GM12874 (cell line): ENCODE results near the gene RHNO1.

Experiments
- CTCF ChIP-seq: IDR thresholded peaks from 2 replicates; pipeline ENCODE4 v1.5.1; 2011; ENCODE audit warnings: low read depth, mild to moderate bottlenecking, control low read depth, low read length, moderate library complexity; ENCODE audit not compliant: insufficient read depth

Gene RHNO1

DNA sequence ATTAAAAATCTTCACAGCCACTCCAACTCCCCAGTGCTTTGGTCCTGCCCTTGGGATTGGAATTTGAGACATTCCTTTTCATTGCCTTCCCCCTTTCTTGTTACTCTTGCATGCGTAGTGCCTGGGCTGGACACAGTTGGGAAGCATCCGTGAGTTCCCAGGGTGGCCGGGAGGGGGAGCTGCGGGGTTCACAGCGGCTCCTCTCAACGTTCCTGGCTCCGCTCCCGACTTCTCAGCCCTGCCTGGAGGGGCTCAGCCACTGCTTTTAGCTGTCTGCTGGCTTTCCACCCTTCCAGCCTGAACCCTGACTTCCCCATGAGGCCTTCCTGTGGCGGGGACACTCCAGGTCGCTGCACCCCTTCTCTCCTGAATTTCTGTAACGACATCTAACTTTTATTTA lies 23.4 kb upstream of the RHNO1 start:
- TF ChIP-seq CTCF: peak; percentile 88

- TF ChIP-seq CTCF: no peak
These were observed 22.2 kb upstream of the RHNO1 start for GRCh38 chr12:2854669-2855453.

GRCh38 chr12:2855546-2855945 lies 21.5 kb upstream of the RHNO1 start:
- TF ChIP-seq CTCF: no peak

DNA sequence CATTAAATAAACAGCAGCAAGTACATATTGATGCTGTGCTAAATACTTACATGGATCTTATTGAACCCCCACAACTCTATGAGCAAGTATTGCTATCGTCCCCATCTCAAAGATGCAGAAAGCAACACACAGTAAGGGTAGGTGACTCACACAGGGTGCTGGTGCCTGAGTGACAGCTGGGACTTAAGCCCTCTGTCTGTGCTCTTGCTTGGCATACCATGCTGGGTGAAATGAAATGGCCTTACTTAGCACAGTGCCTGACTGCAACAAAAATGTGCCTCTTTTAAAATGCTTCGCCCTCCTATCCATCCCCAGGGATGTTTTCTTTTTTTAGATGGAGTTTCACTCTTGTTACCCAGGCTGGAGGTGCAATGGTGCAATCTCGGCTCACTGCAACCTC lies 21.0 kb upstream of the RHNO1 start:
- no peak for TF ChIP-seq CTCF

DNA sequence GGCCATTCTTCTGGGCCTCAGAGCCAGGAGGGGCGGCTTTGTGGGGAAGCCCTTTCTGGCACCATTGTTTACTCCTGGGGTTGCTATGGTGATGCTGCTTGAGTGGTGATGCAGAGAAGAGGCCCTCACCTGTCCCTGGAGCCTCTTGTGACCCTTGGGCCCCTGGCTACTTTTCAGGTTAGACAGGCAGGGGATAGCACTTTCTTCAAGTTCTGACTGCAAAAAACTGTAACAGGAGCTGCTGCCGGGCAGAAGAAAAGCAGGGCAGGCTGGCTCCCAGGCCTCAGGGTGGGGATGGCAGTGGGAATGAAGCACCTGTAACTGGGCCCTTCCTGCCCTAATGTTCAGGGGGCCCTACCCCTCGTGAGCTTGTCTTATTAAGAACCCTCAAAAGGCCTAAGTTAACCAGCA lies 20.0 kb upstream of the RHNO1 start, which contains the start of gene TEX52:
TEX52 (minus strand) TSS at position 19 of the 411 bp plus-strand sequence; CDS start at position 6, 13 bp downstream.
- no peak for TF ChIP-seq CTCF

- TF ChIP-seq CTCF: no peak
These were observed 19.4 kb upstream of the RHNO1 start for GRCh38 chr12:2857576-2857975.

GRCh38 chr12:2858334-2858733 lies 18.7 kb upstream of the RHNO1 start:
- no peak for TF ChIP-seq CTCF
